CD8-positive, alpha-beta memory T cell (primary cell): ENCODE measurements around the gene IPO9. TPM values are rescaled to one million over a fixed set of nuclear protein-coding genes. Genes with fewer than 3 reads are reported as not detected.

Experiments
- CTCF ChIA-PET: fragments of 350-600 bp; sonication (Branson Sonifier 250); formaldehyde crosslinking; loops from one replicate; lab custom pipeline; 2021; ENCODE audit warnings: antibody characterized with exemption; lab: Charles Lee
- POLR2A ChIA-PET: fragments of 350-600 bp; sonication (Branson Sonifier 250); formaldehyde crosslinking; loops from one replicate; lab custom pipeline; 2021; ENCODE audit warnings: antibody characterized with exemption; lab: Charles Lee
- DNase-seq, 5 donors: peaks; one replicate each; pipeline versions ENCODE4 v3.0.0 to v3.0.0-alpha.2; 2020 to 2022; ENCODE audit warnings: mixed read lengths in 1 of 5
- H3K27ac ChIP-seq: one replicate; pipeline ENCODE4 v1.7.0; 2013; ENCODE audit warnings: low read depth, mild to moderate bottlenecking, low read length, moderate library complexity
- H3K27me3 ChIP-seq: 2 replicates; pipeline ENCODE4 v1.7.0; 2013; ENCODE audit warnings: low read length, mild to moderate bottlenecking; ENCODE audit not compliant: insufficient read depth, poor library complexity, severe bottlenecking
- H3K36me3 ChIP-seq: 2 replicates; pipeline ENCODE4 v1.7.0; 2013; ENCODE audit warnings: mild to moderate bottlenecking, low read length, moderate library complexity; ENCODE audit not compliant: insufficient read depth
- H3K4me1 ChIP-seq: 2 replicates; pipeline ENCODE4 v1.7.0; 2013; ENCODE audit warnings: mild to moderate bottlenecking, low read length, moderate library complexity; ENCODE audit not compliant: insufficient read depth
- H3K4me3 ChIP-seq: 2 replicates; pipeline ENCODE4 v1.7.0; 2013; ENCODE audit warnings: mild to moderate bottlenecking, low read length
- H3K9me3 ChIP-seq: 2 replicates; pipeline ENCODE4 v1.7.0; 2013; ENCODE audit warnings: mild to moderate bottlenecking, low read length
- H3K27ac Mint-ChIP-seq, 8 donors: one replicate each; pipeline ENCODE4 v1.8.0; 2020 to 2021; ENCODE audit warnings: mixed read lengths in 8 of 8, mild to moderate bottlenecking in 6 of 8, inconsistent platforms in 3 of 8, moderate library complexity in 3 of 8
- H3K27me3 Mint-ChIP-seq, 2 donors: one replicate each; pipeline ENCODE4 v1.8.0; 2020 to 2021; ENCODE audit warnings: mixed read lengths in 2 of 2, mild to moderate bottlenecking in 1 of 2, moderate library complexity in 1 of 2
- H3K36me3 Mint-ChIP-seq, 3 donors: one replicate each; pipeline ENCODE4 v1.8.0; 2020 to 2021; ENCODE audit warnings: mixed read lengths in 3 of 3, inconsistent platforms in 1 of 3, mild to moderate bottlenecking in 1 of 3
- H3K4me1 Mint-ChIP-seq, 3 donors: one replicate each; pipeline ENCODE4 v1.8.0; 2020 to 2021; ENCODE audit warnings: mixed read lengths in 3 of 3, inconsistent platforms in 1 of 3, mild to moderate bottlenecking in 1 of 3
- H3K4me3 Mint-ChIP-seq, 7 donors: one replicate each; pipeline ENCODE4 v1.8.0; 2020 to 2021; ENCODE audit warnings: mixed read lengths in 7 of 7, mild to moderate bottlenecking in 6 of 7, moderate library complexity in 4 of 7, inconsistent platforms in 2 of 7
- H3K9me3 Mint-ChIP-seq, 5 donors: one replicate each; pipeline ENCODE4 v1.8.0; 2020 to 2022; ENCODE audit warnings: mixed read lengths in 5 of 5, mild to moderate bottlenecking in 3 of 5, moderate library complexity in 2 of 5, inconsistent platforms in 1 of 5
- polyA plus RNA-seq: library from polyadenylated mRNA; unstranded; fragments of 300-500 nt; fragmentation: Illumina TruSeq; gene quantifications from one replicate; pipeline ENCODE4 v1.2.3, GENCODE V29; 2021
- total RNA-seq, 2 experiments: library from RNA; stranded (reverse); gene quantifications; one replicate each; pipeline ENCODE4 v1.2.3, GENCODE V29; 2021

The IPO9 gene
- total and polyA plus RNA-seq, 3 experiments from 2014 or later = 27.8 to 71.2 (median 65.2) TPM

GRCh38 chr1:201885531-201886075 is 56.6 kb downstream of the IPO9 start:
- H3K4me1 ChIP-seq = peaks cover 9% of the 10 kb centered on the region
- H3K36me3 ChIP-seq = no peaks in the 10 kb centered on the region
- Mint-ChIP-seq H3K27me3 (peaks cover 25 to 28% of the 10 kb centered on the region in 2 donors), H3K4me3 (peak overlapping the region in 1 of 7 donors; percentile 10), H3K36me3 (peaks cover 0 to 5% (median 0%) of the 10 kb centered on the region in 3 donors), H3K4me1 (peaks cover 4 to 9% (median 4%) of the 10 kb centered on the region in 3 donors), H3K27ac (no peak overlapping the region), H3K9me3 (no peaks in the 10 kb centered on the region)
- POLR2A ChIA-PET = no interaction called here
- peak overlapping the region; percentile 12 for H3K27ac ChIP-seq
- CTCF ChIA-PET = interaction anchor here (1.8 to 6.0 kb wide), 2 partner anchors 9 to 10 kb away, joined by 14 to 45 read pairs; no protein-coding TSS in a partner anchor
- peaks cover 23% of the 10 kb centered on the region for H3K27me3 ChIP-seq
- H3K4me3 ChIP-seq = no peak overlapping the region
- no peak for DNase-seq
- no peaks in the 10 kb centered on the region for H3K9me3 ChIP-seq

- no peaks in the 10 kb centered on the region for H3K9me3 Mint-ChIP-seq
- peaks cover 4 to 9% (median 4%) of the 10 kb centered on the region in 3 donors for H3K4me1 Mint-ChIP-seq
- CTCF ChIA-PET = interaction anchor here (1.2 to 1.8 kb wide), 3 partner anchors 7 to 13 kb away, joined by 3 to 14 read pairs (median 4); no protein-coding TSS in a partner anchor
- Histone ChIP-seq H3K4me1 (peaks cover 9% of the 10 kb centered on the region), H3K4me3 (no peak overlapping the region), H3K27ac (no peak overlapping the region), H3K9me3 (no peaks in the 10 kb centered on the region), H3K36me3 (no peaks in the 10 kb centered on the region), H3K27me3 (peaks cover 23% of the 10 kb centered on the region)
- H3K36me3 Mint-ChIP-seq = peaks cover 0 to 7% (median 0%) of the 10 kb centered on the region in 3 donors
- H3K27me3 Mint-ChIP-seq = peaks cover 28 to 35% of the 10 kb centered on the region in 2 donors
- POLR2A ChIA-PET = no interaction called here
- H3K4me3 Mint-ChIP-seq = peak overlapping the region in 1 of 7 donors; percentile 35
- DNase-seq = no peak
- no peak overlapping the region for H3K27ac Mint-ChIP-seq
Observed at GRCh38 chr1:201886103-201886885, 57.3 kb downstream of the IPO9 start.

GRCh38 chr1:201887116-201887866 is 58.3 kb downstream of the IPO9 start:
- peaks cover 31% of the 10 kb centered on the region for H3K27me3 ChIP-seq
- no peaks in the 10 kb centered on the region for H3K9me3 ChIP-seq
- H3K4me3 ChIP-seq = no peak overlapping the region
- CTCF ChIA-PET = interaction anchor here (1.2 to 1.8 kb wide), 3 partner anchors 8 to 12 kb away, joined by 3 to 14 read pairs (median 4); no protein-coding TSS in a partner anchor
- POLR2A ChIA-PET = no interaction called here
- Mint-ChIP-seq H3K4me1 (peaks cover 4 to 9% (median 4%) of the 10 kb centered on the region in 3 donors), H3K27me3 (peaks cover 33 to 45% of the 10 kb centered on the region in 2 donors), H3K4me3 (peak overlapping the region in 6 of 7 donors; percentile 28 to 75 (median 43)), H3K27ac (no peak overlapping the region), H3K36me3 (peaks cover 0 to 7% (median 0%) of the 10 kb centered on the region in 3 donors), H3K9me3 (no peaks in the 10 kb centered on the region)
- H3K4me1 ChIP-seq = peaks cover 9% of the 10 kb centered on the region
- H3K27ac ChIP-seq = no peak overlapping the region
- DNase-seq = no peak
- no peaks in the 10 kb centered on the region for H3K36me3 ChIP-seq

GRCh38 chr1:201888282-201889089 is 59.5 kb downstream of the IPO9 start, which contains the start of gene SHISA4:
Gene SHISA4, plus strand, starts transcription at chr1:201888898. Its CDS starts 97 bp downstream, at chr1:201888995.
- Mint-ChIP-seq H3K4me1 (peaks cover 4 to 9% (median 4%) of the 10 kb centered on the region in 3 donors), H3K9me3 (no peaks in the 10 kb centered on the region), H3K4me3 (peak within 1 kb of the TSS; percentile 46 to 80 (median 76)), H3K36me3 (peaks cover 0 to 7% (median 0%) of the 10 kb centered on the region in 3 donors), H3K27ac (peak within 1 kb of the TSS in 1 of 8 donors; percentile 70), H3K27me3 (peaks cover 42 to 54% of the 10 kb centered on the region in 2 donors)
- no peak for DNase-seq
- Histone ChIP-seq H3K36me3 (no peaks in the 10 kb centered on the region), H3K27ac (no peak within 1 kb of the TSS), H3K27me3 (peaks cover 33% of the 10 kb centered on the region), H3K4me1 (peaks cover 9% of the 10 kb centered on the region), H3K9me3 (no peaks in the 10 kb centered on the region), H3K4me3 (peak within 1 kb of the TSS; percentile 39)
- POLR2A ChIA-PET = no interaction called here
- CTCF ChIA-PET = interaction anchor here (1.7 kb wide), 1 partner anchor 10 kb away, joined by 5 read pairs; no protein-coding TSS in a partner anchor

- Histone ChIP-seq H3K4me1 (peaks cover 9% of the 10 kb centered on the region), H3K27ac (no peak overlapping the region), H3K27me3 (peaks cover 33% of the 10 kb centered on the region), H3K4me3 (peak overlapping the region; percentile 39), H3K36me3 (no peaks in the 10 kb centered on the region), H3K9me3 (no peaks in the 10 kb centered on the region)
- Mint-ChIP-seq H3K27ac (peak overlapping the region in 1 of 8 donors; percentile 70), H3K4me3 (peak overlapping the region; percentile 46 to 77 (median 76)), H3K9me3 (no peaks in the 10 kb centered on the region), H3K36me3 (peaks cover 0 to 7% (median 0%) of the 10 kb centered on the region in 3 donors), H3K4me1 (peaks cover 4 to 9% (median 4%) of the 10 kb centered on the region in 3 donors), H3K27me3 (peaks cover 49 to 61% of the 10 kb centered on the region in 2 donors)
- ChIA-PET POLR2A (no interaction called here), CTCF (interaction anchor here (1.7 kb wide), 1 partner anchor 11 kb away, joined by 5 read pairs; no protein-coding TSS in a partner anchor)
- DNase-seq = no peak
Observed at GRCh38 chr1:201889090-201889968, 60.4 kb downstream of the IPO9 start.

GRCh38 chr1:201890223-201890622 is 61.3 kb downstream of the IPO9 start:
- Mint-ChIP-seq H3K9me3 (no peaks in the 10 kb centered on the region), H3K4me1 (peaks cover 4 to 9% (median 4%) of the 10 kb centered on the region in 3 donors), H3K27me3 (peaks cover 50 to 61% of the 10 kb centered on the region in 2 donors), H3K36me3 (peaks cover 0 to 7% (median 0%) of the 10 kb centered on the region in 3 donors), H3K27ac (no peak overlapping the region), H3K4me3 (peak overlapping the region in 1 of 7 donors; percentile 41)
- Histone ChIP-seq H3K36me3 (no peaks in the 10 kb centered on the region), H3K27me3 (peaks cover 33% of the 10 kb centered on the region), H3K4me1 (peaks cover 9% of the 10 kb centered on the region), H3K9me3 (no peaks in the 10 kb centered on the region), H3K27ac (no peak overlapping the region), H3K4me3 (no peak overlapping the region)
- ChIA-PET CTCF (no interaction called here), POLR2A (no interaction called here)
- no peak for DNase-seq
